Forelimb muscle (tissue), 1 donor: ENCODE results near the gene POU6F2. TPM values are rescaled to one million over a fixed set of nuclear protein-coding genes. Genes with fewer than 3 reads are reported as not detected.
"Not testable (repeated sequence)": the region's sequence is repeated elsewhere in the genome, so short reads cannot be mapped to it uniquely, and the experiment has no call there.

Source experiments
- DNase-seq: peaks from one replicate; pipeline ENCODE4 v3.0.0-alpha.2; 2013; ENCODE audit warnings: low read depth
- polyA plus RNA-seq: library from polyadenylated mRNA; unstranded; fragments of 120-200 nt; gene quantifications from one replicate; pipeline ENCODE4 v1.2.1, GENCODE V29; 2013; ENCODE audit not compliant: insufficient read length

Gene POU6F2, protein sequence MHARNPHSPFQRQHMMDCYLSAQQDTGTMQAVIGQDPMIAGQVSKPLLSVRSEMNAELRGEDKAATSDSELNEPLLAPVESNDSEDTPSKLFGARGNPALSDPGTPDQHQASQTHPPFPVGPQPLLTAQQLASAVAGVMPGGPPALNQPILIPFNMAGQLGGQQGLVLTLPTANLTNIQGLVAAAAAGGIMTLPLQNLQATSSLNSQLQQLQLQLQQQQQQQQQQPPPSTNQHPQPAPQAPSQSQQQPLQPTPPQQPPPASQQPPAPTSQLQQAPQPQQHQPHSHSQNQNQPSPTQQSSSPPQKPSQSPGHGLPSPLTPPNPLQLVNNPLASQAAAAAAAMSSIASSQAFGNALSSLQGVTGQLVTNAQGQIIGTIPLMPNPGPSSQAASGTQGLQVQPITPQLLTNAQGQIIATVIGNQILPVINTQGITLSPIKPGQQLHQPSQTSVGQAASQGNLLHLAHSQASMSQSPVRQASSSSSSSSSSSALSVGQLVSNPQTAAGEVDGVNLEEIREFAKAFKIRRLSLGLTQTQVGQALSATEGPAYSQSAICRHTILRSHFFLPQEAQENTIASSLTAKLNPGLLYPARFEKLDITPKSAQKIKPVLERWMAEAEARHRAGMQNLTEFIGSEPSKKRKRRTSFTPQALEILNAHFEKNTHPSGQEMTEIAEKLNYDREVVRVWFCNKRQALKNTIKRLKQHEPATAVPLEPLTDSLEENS
- polyA plus RNA-seq: not detected

DNA sequence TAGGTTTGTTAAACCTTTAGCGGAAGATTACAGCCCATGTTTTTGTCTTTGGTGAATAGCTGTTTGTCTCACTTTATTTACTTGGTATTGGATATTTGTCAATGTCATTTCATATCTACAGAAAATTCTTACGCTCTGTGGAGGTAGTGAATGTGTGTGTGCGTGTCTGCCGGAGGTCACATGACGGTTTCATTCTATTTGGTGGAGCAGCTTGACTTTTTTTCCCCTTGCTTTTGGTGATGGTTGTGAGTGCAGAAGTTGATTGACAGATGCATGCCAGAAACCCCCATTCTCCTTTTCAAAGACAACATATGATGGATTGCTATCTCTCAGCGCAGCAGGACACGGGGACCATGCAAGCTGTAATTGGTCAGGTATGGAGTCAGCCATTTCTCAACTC lies at the start of gene POU6F2:
TSS of gene POU6F2 (plus strand) at position 225 of the 400 bp plus-strand sequence. CDS start at position 270, 45 bp downstream.
- DNase-seq: no peak

DNA sequence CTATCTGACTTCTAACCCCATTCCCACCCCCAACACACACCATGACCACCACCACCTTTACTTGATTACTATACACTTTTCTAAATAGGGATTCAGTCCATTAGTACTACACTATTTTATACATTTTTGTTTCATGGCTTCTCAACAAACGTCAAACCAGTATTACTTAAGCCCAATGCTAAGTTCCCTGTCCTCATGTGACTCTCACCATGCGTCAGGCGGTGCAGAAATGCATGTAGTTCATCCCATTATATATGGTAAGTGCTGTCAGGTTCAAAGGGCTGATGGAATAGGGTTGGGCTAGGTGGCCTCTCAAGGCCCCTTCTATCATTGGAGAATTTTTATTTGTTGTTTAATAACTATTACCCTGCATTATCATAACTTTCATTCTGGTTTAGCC lies 49.2 kb upstream of the POU6F2 start:
- DNase-seq: no peak

DNA sequence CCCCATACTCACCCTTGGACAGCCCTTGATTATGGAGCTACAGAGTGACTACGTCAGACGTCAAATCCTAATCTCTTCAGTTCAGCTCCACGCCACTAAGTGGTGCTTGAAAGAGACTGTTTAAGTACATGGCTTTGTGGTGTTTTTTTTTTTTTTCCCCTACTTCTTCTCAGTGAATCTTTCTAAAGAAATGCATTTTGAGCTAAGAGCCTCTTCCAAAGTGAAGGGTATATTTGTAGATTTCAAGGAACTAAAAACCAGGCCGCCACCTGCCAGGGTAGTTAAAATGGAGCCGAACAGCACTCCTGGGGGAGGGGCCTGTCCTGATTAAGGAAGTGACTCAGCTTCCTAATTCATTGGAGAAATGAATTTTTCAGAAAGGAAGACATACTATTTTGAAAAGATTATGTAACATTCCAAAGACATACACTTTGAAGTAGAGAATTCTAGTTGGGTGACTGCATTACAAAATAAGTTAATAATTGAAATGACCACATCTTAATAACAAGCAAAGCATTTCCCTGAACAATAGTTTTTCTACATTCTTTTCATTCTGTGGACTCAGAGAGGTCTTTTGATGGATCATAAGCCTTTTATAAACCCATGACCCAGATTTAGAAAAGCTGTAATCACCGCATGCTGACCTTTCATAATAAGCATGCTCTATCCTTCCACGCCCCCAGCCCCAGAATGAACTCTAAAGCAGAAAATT lies 48.1 kb upstream of the POU6F2 start:
- no peak for DNase-seq

DNA sequence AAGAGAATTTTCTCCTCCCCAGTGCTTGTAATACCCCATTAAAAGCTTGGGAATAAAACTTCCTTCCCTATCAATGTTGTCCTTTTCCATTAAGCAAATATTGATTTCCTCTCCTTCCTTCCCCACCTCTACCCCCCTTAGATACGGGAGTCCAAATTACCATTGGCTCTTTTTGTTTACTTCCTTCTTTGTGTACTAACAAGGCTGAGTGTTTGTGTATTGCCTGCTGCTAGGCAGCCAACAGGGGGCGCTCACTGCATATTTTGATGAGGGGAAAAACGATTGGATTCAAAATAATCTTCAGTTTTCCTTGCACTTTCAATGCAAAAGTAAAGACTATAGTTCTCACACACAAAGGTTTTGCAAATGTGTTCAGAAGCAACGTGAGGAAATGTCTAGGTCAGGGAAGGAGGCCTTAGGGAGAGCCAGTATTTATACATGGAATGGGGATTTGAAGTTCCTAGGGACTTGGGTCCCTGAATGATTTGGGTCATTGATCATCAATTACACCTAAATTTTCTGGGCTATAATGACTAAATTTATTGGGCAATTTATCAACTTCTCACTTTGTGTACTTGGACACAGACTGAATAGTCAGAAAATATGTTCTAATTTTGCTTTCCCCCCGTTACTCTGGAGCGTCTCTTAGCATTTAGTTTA lies 45.1 kb upstream of the POU6F2 start:
- peak; percentile 9 for DNase-seq

DNA sequence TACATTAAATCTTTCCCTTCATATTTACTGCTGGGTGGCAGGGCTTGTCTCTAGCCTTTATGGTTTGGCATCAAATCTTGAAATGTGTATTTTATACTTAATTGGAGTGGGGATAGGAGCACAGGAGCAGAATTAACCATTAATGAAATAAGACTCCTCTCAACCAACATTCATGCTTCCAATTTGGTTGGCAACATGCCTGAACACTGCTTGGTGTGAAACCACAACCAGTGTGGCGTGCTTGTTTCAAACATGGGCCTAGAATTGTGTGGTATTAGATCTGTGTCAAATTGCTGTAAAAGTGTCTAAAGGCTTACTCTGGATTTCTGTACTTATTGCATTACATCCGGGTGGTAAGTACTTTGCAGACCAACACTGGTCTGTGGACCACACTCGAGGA lies 43.7 kb upstream of the POU6F2 start:
- no peak for DNase-seq

DNA sequence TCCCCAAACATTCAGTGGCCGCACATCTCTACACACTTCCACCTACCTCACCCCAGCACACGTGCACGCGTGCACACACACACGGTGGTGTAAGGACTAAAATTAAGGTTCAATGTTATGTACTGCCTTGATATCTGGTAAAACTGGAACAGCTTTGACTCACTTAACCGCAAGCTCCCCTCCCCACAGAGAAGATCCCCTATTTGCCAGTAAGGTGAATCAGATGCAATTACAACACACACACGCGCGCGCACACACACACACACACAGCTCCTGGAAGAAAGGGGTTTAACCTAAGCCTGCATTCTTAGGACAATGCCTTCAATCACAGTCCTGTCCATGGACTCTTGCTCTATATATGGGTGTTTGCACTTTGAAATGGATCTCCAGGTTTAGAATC lies 43.2 kb upstream of the POU6F2 start:
- no peak for DNase-seq

DNA sequence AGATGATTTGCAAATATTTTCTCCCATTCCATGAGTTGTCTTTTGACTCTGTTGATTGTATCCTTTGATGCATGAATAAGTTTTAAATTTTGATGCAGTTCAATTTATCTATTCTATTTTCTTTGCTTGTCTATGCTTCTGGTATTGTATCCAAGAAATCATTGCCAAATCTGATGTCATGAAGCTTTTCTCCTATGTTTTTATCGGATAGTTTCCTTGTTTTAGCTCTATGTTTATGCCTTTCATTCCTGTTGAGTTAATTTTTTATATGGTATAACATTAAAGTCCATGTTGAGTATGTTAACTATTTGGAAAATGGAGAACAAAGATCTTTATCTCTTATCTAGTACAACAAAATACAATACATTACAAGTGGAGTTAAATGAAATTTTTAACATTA lies 41.1 kb upstream of the POU6F2 start:
- no peak for DNase-seq

DNA sequence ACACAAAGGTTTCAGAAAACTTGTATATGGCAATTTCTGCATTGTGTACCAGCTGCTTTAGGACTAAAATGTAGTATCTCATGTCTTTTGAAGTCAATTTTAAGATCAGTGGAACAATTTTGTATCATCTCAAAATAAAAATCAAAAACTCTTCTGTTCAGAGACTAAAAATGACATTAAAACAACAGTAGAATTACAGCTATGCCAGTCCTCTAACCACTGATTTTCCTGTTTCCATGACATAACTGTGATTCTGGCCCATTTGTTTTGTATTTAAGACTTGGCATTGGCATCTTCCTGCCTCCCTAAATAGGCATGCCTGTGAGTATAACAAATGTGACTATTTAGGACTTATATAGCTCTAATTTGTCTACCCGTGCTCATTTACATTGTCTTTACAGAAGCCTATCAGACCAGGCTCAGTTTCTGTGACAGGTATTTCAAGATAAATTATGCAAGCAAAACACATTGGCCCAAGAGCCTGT lies 39.7 kb upstream of the POU6F2 start:
- DNase-seq: no peak

DNA sequence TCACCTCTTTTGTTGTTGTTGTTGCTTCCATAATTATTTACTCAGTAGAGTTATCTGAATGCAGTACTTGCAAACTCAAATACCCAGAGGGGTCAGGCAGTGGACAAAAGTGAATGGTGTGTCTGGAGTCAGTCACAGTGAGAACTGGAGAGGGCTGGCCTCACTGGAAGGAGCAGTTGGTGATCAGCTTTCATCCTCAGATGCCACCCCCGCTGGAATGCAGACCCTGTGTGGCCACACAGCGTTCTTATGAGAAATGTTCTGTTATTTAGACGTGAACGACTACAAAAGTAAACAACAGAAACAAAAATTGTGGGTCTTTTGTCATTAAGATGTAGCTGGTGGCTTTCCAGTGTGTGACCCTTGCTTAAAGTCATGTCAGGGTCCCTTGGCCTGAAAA lies 39.1 kb upstream of the POU6F2 start:
- no peak for DNase-seq

DNA sequence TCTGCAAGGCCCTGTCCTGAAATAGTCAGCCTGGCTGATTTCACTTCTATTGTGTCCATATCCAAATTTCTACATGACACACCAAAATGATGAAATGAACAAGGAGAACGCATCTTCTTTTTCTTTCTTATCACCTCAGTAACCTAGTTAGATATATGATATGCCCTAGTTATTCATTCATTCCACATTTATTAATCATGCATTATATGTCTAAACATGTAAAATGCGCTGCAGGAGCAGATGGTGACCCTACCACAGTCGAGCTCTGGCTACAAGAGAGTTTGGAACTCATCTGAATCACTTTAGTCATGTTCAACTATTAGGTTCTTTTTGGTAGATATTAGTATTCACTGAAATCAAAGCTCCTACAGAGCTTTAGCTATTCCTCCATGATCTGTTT lies 36.9 kb upstream of the POU6F2 start:
- no peak for DNase-seq

DNA sequence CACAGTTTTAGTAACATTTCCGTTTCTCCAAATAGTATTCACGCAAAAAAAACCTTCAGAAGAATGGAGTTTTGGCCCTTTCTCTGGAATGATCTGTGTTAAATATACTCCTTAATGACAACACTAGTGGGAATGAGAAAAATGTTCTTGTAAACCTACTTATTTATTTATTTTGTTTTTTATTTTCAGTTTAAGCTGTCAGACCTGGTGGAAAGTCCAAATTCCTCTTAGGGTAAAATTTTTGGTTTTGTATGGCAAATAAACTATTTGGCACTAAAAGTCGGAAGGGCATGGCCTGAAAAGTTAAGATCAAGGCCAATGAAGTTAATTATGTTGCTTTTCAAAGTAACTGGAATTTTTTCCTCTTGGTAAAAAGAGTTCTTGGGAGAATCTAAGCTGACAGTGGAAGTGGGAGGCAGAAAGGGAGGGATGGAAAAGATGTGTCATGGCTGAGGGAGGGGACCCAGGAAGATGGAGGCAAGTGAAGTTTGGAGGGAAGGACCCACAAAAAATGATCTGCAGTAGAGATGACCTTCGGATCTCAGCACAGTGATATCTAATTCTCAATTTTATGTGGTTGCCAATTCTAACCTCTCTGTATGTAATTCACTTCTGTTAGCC lies 35.2 kb upstream of the POU6F2 start:
- no peak for DNase-seq

DNA sequence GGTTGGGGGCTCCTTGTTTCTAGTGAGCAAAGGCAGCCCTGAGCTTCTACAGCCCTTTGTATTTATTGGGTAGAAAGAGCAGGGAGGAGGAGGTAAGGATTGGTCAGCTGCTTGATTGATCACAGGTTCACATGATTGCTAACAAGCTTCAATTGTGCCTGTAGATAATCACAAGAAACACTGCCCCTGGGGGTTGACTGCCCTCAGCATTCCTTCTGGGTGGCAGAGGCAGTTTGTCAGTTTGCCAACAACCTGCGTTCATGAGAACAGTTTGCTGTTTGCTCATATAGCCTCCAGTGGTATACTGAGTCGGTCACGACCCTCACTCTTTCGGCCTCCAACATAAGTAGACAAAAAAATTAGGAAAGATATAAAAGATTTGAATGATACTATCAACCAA lies 30.2 kb upstream of the POU6F2 start:
- DNase-seq: not testable (repeated sequence)

DNA sequence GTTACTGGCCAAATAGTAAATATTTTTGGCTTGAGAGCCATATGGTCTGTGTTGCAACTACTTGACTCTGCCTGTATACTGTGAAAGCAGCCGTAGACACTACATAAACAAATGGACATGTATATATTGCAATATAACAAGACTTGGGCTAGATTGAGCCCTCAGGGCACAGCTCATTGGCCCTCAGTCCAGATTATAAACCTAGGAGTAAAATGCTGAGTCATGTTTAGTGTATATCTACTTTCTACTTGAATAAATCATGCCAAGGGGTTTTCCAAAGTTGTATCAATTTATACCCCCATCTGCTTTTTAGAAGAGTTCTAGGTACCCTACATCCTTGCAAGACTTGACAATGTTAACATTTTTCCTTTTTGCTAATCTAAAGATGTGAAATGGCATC lies 27.4 kb upstream of the POU6F2 start:
- no peak for DNase-seq

DNA sequence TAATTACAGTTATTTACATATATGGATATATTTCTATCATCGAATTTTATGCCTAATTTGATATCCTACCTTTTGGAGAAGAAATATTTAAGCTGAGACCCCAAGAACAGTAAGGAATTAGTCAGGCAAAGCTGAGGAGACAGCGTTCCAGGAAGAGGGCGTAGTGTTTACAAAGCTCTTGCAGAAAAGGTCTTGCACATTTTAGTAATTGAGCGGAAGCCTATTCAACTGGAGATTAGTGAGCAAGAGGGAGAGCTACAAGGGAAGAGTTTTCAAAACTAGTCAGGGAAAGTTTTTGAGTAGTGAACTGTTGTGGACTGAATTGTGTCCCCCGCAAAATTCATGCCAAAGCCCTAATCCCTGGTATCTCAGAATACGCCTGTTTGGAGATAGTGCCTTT lies 26.5 kb upstream of the POU6F2 start:
- DNase-seq: no peak

DNA sequence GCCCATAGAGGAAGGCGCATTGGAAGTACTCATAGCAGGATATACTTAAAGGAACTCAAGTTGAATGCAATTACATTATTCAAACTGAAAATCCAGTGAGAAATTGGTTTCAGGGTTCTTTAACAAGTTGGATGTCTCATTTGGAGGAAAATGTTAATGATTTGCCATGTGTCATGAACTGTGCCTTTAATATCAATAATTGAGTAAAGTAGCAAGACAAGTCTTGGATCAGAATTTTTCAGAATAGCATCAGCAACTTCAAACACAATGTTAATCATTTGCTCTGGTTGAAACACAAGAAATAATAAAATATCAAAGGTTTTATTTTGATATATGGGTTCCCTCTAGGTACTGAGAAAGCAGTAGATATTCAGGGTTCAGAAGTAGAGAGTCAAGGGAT lies 24.5 kb upstream of the POU6F2 start:
- no peak for DNase-seq

DNA sequence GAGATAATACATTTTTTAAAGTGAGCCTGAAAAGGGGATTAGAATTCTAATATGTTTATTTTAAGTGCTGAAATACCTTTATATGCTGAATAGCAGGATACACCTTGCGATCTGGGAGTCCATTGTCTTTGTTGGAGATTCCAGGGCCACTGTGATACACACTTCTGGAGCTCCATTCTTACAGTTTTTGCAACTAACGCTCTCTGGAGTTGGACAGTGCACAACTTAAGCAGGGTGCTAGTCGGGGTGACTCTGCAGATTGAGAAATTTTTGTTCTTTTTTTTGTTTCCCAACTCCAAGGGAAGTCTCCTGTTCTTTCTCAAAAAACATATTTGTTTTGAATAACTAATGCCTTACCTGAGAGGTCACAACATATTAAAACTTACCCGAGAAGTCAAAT lies 23.7 kb upstream of the POU6F2 start:
- no peak for DNase-seq

DNA sequence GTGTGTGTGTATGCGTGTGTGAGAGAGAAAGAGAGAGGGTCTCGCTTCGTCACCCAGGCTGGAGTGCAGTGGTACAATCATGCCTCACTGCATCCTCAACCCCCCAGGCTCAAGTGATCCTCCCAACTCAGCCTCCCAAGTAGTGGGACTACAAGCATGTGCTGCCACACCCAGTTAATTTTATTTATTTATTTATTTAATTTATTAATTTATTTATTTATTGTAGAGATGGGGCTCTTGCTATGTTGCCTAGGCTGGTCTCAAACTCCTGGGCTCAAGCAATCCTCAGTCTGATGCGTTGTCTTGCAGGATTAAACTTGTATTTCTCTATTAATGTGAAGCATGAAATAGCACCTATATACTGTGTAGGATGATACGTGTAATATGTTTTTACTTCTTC lies 21.8 kb upstream of the POU6F2 start:
- no peak for DNase-seq

DNA sequence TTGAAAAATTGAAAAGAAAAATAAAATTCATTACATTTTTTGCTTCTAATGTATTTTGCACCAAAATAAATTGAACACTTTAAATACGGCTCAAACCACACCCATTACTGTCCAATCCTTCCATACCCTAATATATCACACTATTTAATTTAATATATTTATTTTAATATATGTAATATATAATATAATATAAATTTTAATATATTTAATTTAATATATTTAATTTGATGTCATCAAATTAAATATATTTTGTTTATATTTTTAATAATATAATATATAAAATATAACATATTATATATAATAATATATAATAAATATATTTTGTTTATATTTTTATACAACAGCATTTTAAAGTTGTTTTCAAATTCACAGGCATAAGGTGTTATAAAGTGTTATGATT lies 15.7 kb upstream of the POU6F2 start:
- no peak for DNase-seq

DNA sequence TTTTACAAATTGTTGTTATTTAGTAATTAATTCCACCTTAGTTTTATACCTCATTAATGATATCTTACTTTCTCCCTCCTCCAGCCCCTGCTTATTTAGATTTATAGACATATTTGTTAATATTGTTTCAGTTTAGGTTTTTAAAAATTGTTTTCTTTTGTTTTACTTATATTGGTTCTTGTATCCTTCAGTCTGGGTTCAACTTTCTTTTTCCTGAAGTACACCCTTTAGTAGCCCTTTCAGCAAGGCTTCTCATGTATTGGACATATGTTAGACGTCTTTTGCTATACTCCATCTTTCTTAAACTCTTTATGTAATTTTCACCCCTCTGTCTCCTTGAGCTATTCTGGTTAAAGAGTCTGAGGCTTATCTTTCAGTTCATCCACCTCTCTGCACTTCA lies 12.8 kb upstream of the POU6F2 start:
- no peak for DNase-seq

DNA sequence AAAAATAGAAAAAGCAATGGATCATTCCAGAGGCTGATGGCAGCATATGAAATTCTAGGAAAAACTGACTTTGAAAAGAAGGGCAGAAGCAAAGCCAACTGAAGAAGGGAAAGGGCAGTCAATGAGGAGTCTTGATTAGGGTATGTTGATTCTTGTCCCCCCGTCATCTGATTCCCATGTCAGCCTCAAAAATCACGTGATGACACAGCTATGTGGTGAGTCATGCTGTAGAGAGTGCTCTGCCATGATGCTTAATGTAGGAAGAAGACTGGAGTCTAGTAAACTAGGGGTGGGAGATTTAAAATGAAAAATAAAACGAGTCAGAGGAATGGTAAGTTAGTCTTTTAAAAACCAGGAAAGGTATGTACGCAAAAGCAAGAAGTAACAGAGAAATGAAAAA lies 3.9 kb upstream of the POU6F2 start:
- no peak for DNase-seq

DNA sequence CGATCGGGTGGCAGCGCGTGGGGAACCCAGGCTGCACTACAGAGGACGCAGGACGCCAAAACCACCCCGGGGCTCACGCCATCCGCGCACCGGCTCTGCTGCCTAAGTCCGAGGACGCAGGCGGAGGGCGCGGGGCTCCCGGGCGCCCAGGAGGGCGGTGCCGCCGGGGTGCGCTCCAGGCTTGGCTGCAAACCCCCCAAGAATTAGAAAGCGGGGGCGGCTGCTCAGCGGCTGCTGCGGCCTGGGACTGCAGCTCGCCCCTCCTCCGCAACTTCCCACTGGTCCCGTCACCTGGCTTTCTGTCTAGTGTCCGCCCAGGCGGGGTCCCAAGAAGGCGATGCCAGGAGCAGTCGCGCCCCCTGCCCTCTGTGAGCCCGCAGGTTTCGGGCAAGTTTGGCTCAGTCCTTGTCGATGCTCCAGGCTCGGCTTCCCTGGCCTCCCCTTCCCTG lies 1.7 kb upstream of the POU6F2 start:
- no peak for DNase-seq
